Endothelial cell of umbilical vein (primary cell): ENCODE data around the gene CFAP20. TPM values are rescaled to one million over a fixed set of nuclear protein-coding genes. Genes with fewer than 3 reads are reported as not detected.

ENCODE experiments used
- BruUV-seq: library from RNA; stranded (reverse); fragments of 400-500 nt; replicated peaks from 2 replicates; lab custom pipeline; 2021; lab: Mats Ljungman, UMichigan
- CTCF ChIA-PET: fragments of 300-600, 350-600 bp; sonication (Branson Sonifier 250); formaldehyde crosslinking; loops from one replicate; lab custom pipeline; 2021; ENCODE audit warnings: antibody characterized with exemption, inconsistent platforms; lab: Charles Lee
- POLR2A ChIA-PET: fragments of 300-600, 350-600 bp; sonication (Branson Sonifier 250); formaldehyde crosslinking; loops from one replicate; lab custom pipeline; 2021; ENCODE audit warnings: antibody characterized with exemption, inconsistent platforms; lab: Charles Lee
- DNase-seq: peaks from one replicate; pipeline ENCODE4 v3.0.0-alpha.2; 2011; ENCODE audit warnings: low read depth, low spot score
- FAIRE-seq: peaks from 2 replicates; lab custom pipeline; 2011; peaks lifted over from hg19 to GRCh38; lab: Jason Lieb, UNC
- H2AFZ ChIP-seq: 2 replicates; pipeline ENCODE4 v1.6.0; 2012; ENCODE audit warnings: low read depth, low read length, control low read depth, inconsistent platforms
- H3K27ac ChIP-seq: 2 replicates; pipeline ENCODE4 v1.5.1; 2011; ENCODE audit warnings: low read depth, mild to moderate bottlenecking, control low read depth, low read length, moderate library complexity; ENCODE audit not compliant: insufficient read depth
- H3K27me3 ChIP-seq, 2 experiments: 2 replicates each; pipeline versions ENCODE4 v1.6.0 to v1.6.1; 2011; ENCODE audit warnings: low read length in 2 of 2, mixed read lengths in 1 of 2; ENCODE audit not compliant: control insufficient read depth in 2 of 2, insufficient read depth in 2 of 2
- H3K36me3 ChIP-seq, 2 experiments: 2 replicates in 1 of 2; 3 replicates in 1 of 2; pipeline ENCODE4 v1.5.1; 2011; ENCODE audit warnings: low read length in 2 of 2, mild to moderate bottlenecking in 1 of 2, moderate library complexity in 1 of 2; ENCODE audit not compliant: control insufficient read depth in 2 of 2, insufficient read depth in 2 of 2; ENCODE audit errors: extremely low read depth in 1 of 2
- H3K4me1 ChIP-seq: 3 replicates; pipeline ENCODE4 v1.5.1; 2011; ENCODE audit warnings: mild to moderate bottlenecking, low read length; ENCODE audit not compliant: control insufficient read depth, insufficient read depth; ENCODE audit errors: extremely low read depth
- H3K4me2 ChIP-seq: 2 replicates; pipeline ENCODE4 v1.6.1; 2011; ENCODE audit warnings: low read length, control low read depth, mixed read lengths; ENCODE audit not compliant: insufficient read depth
- H3K4me3 ChIP-seq, 3 experiments: fragments of 200-600 bp in 1 of 3; sonication (generic), shearing (Covaris generic) in 1 of 3; replicated peaks in 1 of 3; 2 replicates each; pipeline ENCODE4 v1.5.1; 2011 to 2016; ENCODE audit warnings: control low read depth in 3 of 3, low read length in 3 of 3, mild to moderate bottlenecking in 2 of 3, inconsistent platforms in 1 of 3, low read depth in 1 of 3, moderate library complexity in 1 of 3; ENCODE audit not compliant: insufficient read depth in 1 of 3
- H3K79me2 ChIP-seq: 2 replicates; pipeline ENCODE4 v1.6.0; 2012; ENCODE audit warnings: low read length, inconsistent platforms; ENCODE audit not compliant: control insufficient read depth, insufficient read depth
- H3K9ac ChIP-seq: replicated peaks from 2 replicates; pipeline ENCODE3; 2011; ENCODE audit warnings: low read length, control low read depth; ENCODE audit not compliant: insufficient read depth; ENCODE audit errors: extremely low read depth
- H3K9me1 ChIP-seq: replicated peaks from 3 replicates; pipeline ENCODE4 v1.6.0; 2011; ENCODE audit warnings: mild to moderate bottlenecking, low read length; ENCODE audit not compliant: control insufficient read depth, insufficient read depth; ENCODE audit errors: extremely low read depth
- H3K9me3 ChIP-seq: replicated peaks from 2 replicates; pipeline ENCODE4 v1.5.1; 2012; ENCODE audit warnings: low read length, inconsistent platforms; ENCODE audit not compliant: control insufficient read depth, insufficient read depth
- H4K20me1 ChIP-seq: replicated peaks from 2 replicates; pipeline ENCODE3; 2011; ENCODE audit warnings: mild to moderate bottlenecking, low read length; ENCODE audit not compliant: control insufficient read depth, insufficient read depth; ENCODE audit errors: extremely low read depth
- CTCF ChIP-seq, 2 donors: IDR thresholded peaks; 1 replicate in 1 of 2; 2 replicates in 1 of 2; pipeline ENCODE4 v1.5.1; 2011; ENCODE audit warnings: low read length in 2 of 2, mild to moderate bottlenecking in 2 of 2, moderate library complexity in 2 of 2, control low read depth in 1 of 2, inconsistent platforms in 1 of 2, low read depth in 1 of 2; ENCODE audit not compliant: insufficient read depth in 1 of 2; ENCODE audit errors: extremely low read depth in 1 of 2
- EZH2 ChIP-seq: IDR thresholded peaks from 2 replicates; pipeline ENCODE4 v1.6.1; 2012; ENCODE audit warnings: borderline replicate concordance, low read depth, mild to moderate bottlenecking, moderate library complexity, low read length, inconsistent platforms; ENCODE audit not compliant: severe bottlenecking
- FOS ChIP-seq: IDR thresholded peaks from 2 replicates; pipeline ENCODE4 v1.6.1; 2011; ENCODE audit warnings: mild to moderate bottlenecking, low read length, moderate library complexity, borderline replicate concordance; ENCODE audit not compliant: insufficient read depth
- GATA2 ChIP-seq: IDR thresholded peaks from 2 replicates; pipeline ENCODE4 v1.7.0; 2011; ENCODE audit warnings: low read depth, mild to moderate bottlenecking, moderate library complexity, mixed read lengths, low read length; ENCODE audit not compliant: insufficient read length, insufficient read depth
- JUN ChIP-seq: IDR thresholded peaks from 2 replicates; pipeline ENCODE4 v1.6.1; 2011; ENCODE audit warnings: borderline replicate concordance, low read depth; ENCODE audit not compliant: insufficient read length, insufficient read depth
- MAX ChIP-seq: IDR thresholded peaks from 2 replicates; pipeline ENCODE4 v1.6.1; 2011; ENCODE audit not compliant: insufficient read depth, insufficient read length
- MYC ChIP-seq: IDR thresholded peaks from one replicate; pipeline ENCODE4 v1.6.1; 2011; ENCODE audit warnings: mild to moderate bottlenecking, low read depth, low read length
- POLR2A ChIP-seq: IDR thresholded peaks from 2 replicates; pipeline ENCODE4 v1.6.1; 2012; ENCODE audit warnings: low read depth, mild to moderate bottlenecking, control low read depth, low read length
- POLR2AphosphoS5 ChIP-seq: IDR thresholded peaks from 2 replicates; pipeline ENCODE4 v1.6.1; 2012; ENCODE audit warnings: low read depth, mild to moderate bottlenecking, control low read depth, low read length, moderate library complexity; ENCODE audit not compliant: insufficient read depth
- dilution Hi-C: fragments of 300-500 bp; cut with MboI; formaldehyde crosslinking; loops from one replicate; pipeline ENCODE4 v1.15.0; 2019; ENCODE audit warnings: low sequenced_read_pairs; ENCODE audit not compliant: extremely low pct_ligation_motif_present
- intact Hi-C: fragments of 100-400 bp; cut with micrococcal nuclease; formaldehyde crosslinking; loops from one replicate; pipeline ENCODE4 v1.10.0; 2022
- polyA plus RNA-seq, 4 experiments: library from polyadenylated mRNA; depleted of rRNA in 3 of 4; stranded (reverse) in 3 of 4; unstranded in 1 of 4; fragments of >200 nt; gene quantifications; 2 replicates each; pipeline versions ENCODE4 v1.2.1 to v1.2.3, GENCODE V29; 2011 to 2012; ENCODE audit warnings: missing spikeins in 1 of 4
- total RNA-seq: library from RNA; stranded (reverse); gene quantifications from 2 replicates; pipeline ENCODE4 v1.2.3, GENCODE V29; 2021

CFAP20 gene
- total and polyA plus RNA-seq, 2 donors (not counting 3 experiments of a cell fraction or from before 2014, with no cell fraction given) = 44.7 to 70.9 TPM

DNA sequence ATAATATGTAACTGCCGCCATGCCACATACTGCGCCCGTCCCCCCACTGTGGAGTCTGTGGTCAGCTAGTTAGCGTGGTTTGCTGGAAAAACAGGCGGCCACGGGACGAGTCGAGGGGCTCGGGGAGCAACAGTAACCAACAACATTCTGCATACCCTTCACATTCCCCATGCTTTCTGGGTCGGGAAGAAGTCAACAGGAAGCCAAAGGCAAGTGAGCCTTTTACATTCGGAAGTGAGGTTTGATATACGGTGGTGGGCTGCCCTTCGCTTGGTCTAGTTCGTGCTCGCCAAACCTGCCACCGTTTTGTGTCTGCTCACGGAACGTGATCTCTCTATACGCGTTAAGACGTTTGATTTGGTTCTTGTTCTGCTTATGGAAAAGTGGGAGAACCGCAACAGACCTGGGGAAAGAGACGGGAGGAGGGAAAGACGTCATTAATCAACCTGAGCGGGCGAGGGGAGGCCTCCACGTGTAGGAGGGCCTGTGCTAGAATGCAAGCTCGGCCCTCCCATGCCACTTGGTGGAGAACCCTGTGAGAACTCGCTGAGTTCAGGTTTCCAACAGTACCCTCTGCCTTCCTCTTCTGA is 28.9 kb upstream of the CFAP20 start:
- Histone ChIP-seq H4K20me1 (no peaks in the 10 kb centered on the region), H3K27me3 (no peaks in the 10 kb centered on the region), H3K79me2 (no peaks in the 10 kb centered on the region), H3K4me2 (no peak overlapping the region), H3K9me1 (no peaks in the 10 kb centered on the region), H3K4me1 (no peaks in the 10 kb centered on the region), H3K4me3 (no peak overlapping the region), H3K36me3 (peaks cover 9 to 17% of the 10 kb centered on the region in 2 experiments), H3K9ac (no peak overlapping the region), H3K27ac (no peak overlapping the region), H3K9me3 (no peaks in the 10 kb centered on the region), H2AFZ (no peak overlapping the region)
- dilution Hi-C loops = no loop called here
- no peak for TF ChIP-seq POLR2A
- no peak for TF ChIP-seq JUN
- TF ChIP-seq FOS = no peak
- TF ChIP-seq EZH2 = no peak
- BruUV-seq = no TSS peak
- POLR2A ChIA-PET = no interaction called here
- intact Hi-C loops = no loop called here
- CTCF ChIA-PET = no interaction called here
- DNase-seq (no peak), FAIRE-seq (no peak)

- no peak overlapping the region for H3K4me2 ChIP-seq
- TF ChIP-seq POLR2A = no peak
- no peak for TF ChIP-seq JUN
- no peak for TF ChIP-seq MYC
- TF ChIP-seq EZH2 = no peak
- no peak for TF ChIP-seq POLR2AphosphoS5
- no peak for TF ChIP-seq GATA2
- no peak for TF ChIP-seq CTCF (IDR thresholded peaks at IDR 0.05; ENCODE audit: extremely low read depth in 1 of 2, insufficient read depth in 1 of 2, low read depth in 1 of 2, low read length in 2 of 2)
- TF ChIP-seq MAX = no peak
- no peak for TF ChIP-seq FOS
- intact Hi-C loops (no loop called here), dilution Hi-C loops (no loop called here)
- CTCF ChIA-PET = no interaction called here
- no TSS peak for BruUV-seq
- no peaks in the 10 kb centered on the region for H3K79me2 ChIP-seq
- H3K36me3 ChIP-seq = peaks cover 9% of the 10 kb centered on the region in 2 experiments
- no peaks in the 10 kb centered on the region for H4K20me1 ChIP-seq
- no peak overlapping the region for H2AFZ ChIP-seq
- POLR2A ChIA-PET = no interaction called here
- no peaks in the 10 kb centered on the region for H3K4me1 ChIP-seq
- H3K27ac ChIP-seq = no peak overlapping the region
- H3K9me1 ChIP-seq = no peaks in the 10 kb centered on the region
- no peak overlapping the region for H3K9ac ChIP-seq
- FAIRE-seq (no peak), DNase-seq (no peak)
- H3K4me3 ChIP-seq = no peak overlapping the region
- no peaks in the 10 kb centered on the region for H3K27me3 ChIP-seq
- no peaks in the 10 kb centered on the region for H3K9me3 ChIP-seq
Observed at GRCh38 chr16:58157239-58157638, 28.1 kb upstream of the CFAP20 start.
